Mesendoderm (in vitro differentiated cells): ENCODE measurements around the gene PRDM16.

ENCODE experiments used
- DNase-seq: peaks from one replicate; pipeline ENCODE4 v3.0.0; 2013
- H2AK5ac ChIP-seq: 2 replicates; pipeline ENCODE4 v1.6.1; 2013; ENCODE audit warnings: low read length, inconsistent platforms
- H2BK120ac ChIP-seq: 2 replicates; pipeline ENCODE4 v1.6.1; 2013; ENCODE audit warnings: low read depth, mild to moderate bottlenecking, low read length, moderate library complexity, mixed read lengths
- H2BK15ac ChIP-seq: replicated peaks from 2 replicates; pipeline ENCODE4 v1.6.1; 2013; ENCODE audit warnings: low read depth, mild to moderate bottlenecking, moderate library complexity
- H2BK5ac ChIP-seq: 2 replicates; pipeline ENCODE4 v1.6.1; 2013; ENCODE audit warnings: low read length, inconsistent platforms
- H3K18ac ChIP-seq: 2 replicates; pipeline ENCODE4 v1.6.1; 2013; ENCODE audit warnings: mild to moderate bottlenecking, low read length, mixed read lengths
- H3K23ac ChIP-seq: one replicate; pipeline ENCODE4 v1.6.1; 2013; ENCODE audit warnings: low read length
- H3K27ac ChIP-seq: 2 replicates; pipeline ENCODE4 v1.5.1; 2013; ENCODE audit warnings: low read depth, mild to moderate bottlenecking, inconsistent platforms, low read length, moderate library complexity
- H3K27me3 ChIP-seq: 2 replicates; pipeline ENCODE4 v1.6.1; 2013; ENCODE audit warnings: low read length, control low read depth, mild to moderate bottlenecking, inconsistent platforms; ENCODE audit not compliant: insufficient read depth, poor library complexity
- H3K36me3 ChIP-seq: 2 replicates; pipeline ENCODE4 v1.6.1; 2013; ENCODE audit warnings: low read length, inconsistent platforms; ENCODE audit not compliant: control insufficient read depth, insufficient read depth
- H3K4ac ChIP-seq: one replicate; pipeline ENCODE4 v1.6.1; 2013; ENCODE audit warnings: low read depth, mild to moderate bottlenecking, low read length, moderate library complexity
- H3K4me1 ChIP-seq: 2 replicates; pipeline ENCODE4 v1.6.1; 2013; ENCODE audit warnings: low read depth, low read length, inconsistent platforms; ENCODE audit not compliant: control insufficient read depth
- H3K4me2 ChIP-seq: 2 replicates; pipeline ENCODE4 v1.6.1; 2013; ENCODE audit warnings: low read length
- H3K4me3 ChIP-seq: 2 replicates; pipeline ENCODE4 v1.5.1; 2013; ENCODE audit warnings: mild to moderate bottlenecking, low read length
- H3K56ac ChIP-seq: one replicate; pipeline ENCODE4 v1.6.1; 2013; ENCODE audit warnings: low read length
- H3K79me1 ChIP-seq: 2 replicates; pipeline ENCODE4 v1.6.1; 2013; ENCODE audit warnings: low read length, inconsistent platforms
- H3K79me2 ChIP-seq: 2 replicates; pipeline ENCODE4 v1.6.1; 2013; ENCODE audit warnings: mild to moderate bottlenecking, low read length; ENCODE audit not compliant: control insufficient read depth, insufficient read depth
- H3K9ac ChIP-seq: 2 replicates; pipeline ENCODE4 v1.6.1; 2013; ENCODE audit warnings: low read length, inconsistent platforms
- H4K5ac ChIP-seq: one replicate; pipeline ENCODE4 v1.6.1; 2013; ENCODE audit warnings: low read length
- H4K8ac ChIP-seq: one replicate; pipeline ENCODE4 v1.6.1; 2013; ENCODE audit warnings: low read depth, mild to moderate bottlenecking, control low read depth, low read length, moderate library complexity
- WGBS: extraction: QIAGEN DNeasy Blood & Tissue Kit; methylation state at CpG from one replicate; pipeline ENCODE4 v1.1.7; 2013; ENCODE audit warnings: low lambda C conversion rate, missing lambda C conversion rate; ENCODE audit not compliant: insufficient coverage; ENCODE audit errors: extremely low coverage; 5-methylcytosine and 5-hydroxymethylcytosine counted together

PRDM16 gene

GRCh38 chr1:3055051-3055450 lies 14.0 kb upstream of the PRDM16 start:
- H3K18ac ChIP-seq: no peak overlapping the region
- H3K4me3 ChIP-seq: no peak overlapping the region
- no peak overlapping the region for H2BK120ac ChIP-seq
- no peaks in the 10 kb centered on the region for H3K36me3 ChIP-seq
- no peak for DNase-seq
- H3K4me2 ChIP-seq: no peak overlapping the region
- no peaks in the 10 kb centered on the region for H3K79me2 ChIP-seq
- H3K4ac ChIP-seq: no peak overlapping the region
- no peak overlapping the region for H2BK15ac ChIP-seq
- H3K4me1 ChIP-seq: no peaks in the 10 kb centered on the region
- H3K27ac ChIP-seq: no peak overlapping the region
- H3K79me1 ChIP-seq: no peaks in the 10 kb centered on the region
- WGBS: no CpG with 5 or more reads among the region's 9 CpGs
- no peak overlapping the region for H3K9ac ChIP-seq
- no peak overlapping the region for H4K8ac ChIP-seq
- H3K27me3 ChIP-seq: no peaks in the 10 kb centered on the region
- no peak overlapping the region for H3K23ac ChIP-seq
- H4K5ac ChIP-seq: no peak overlapping the region
- H3K56ac ChIP-seq: no peak overlapping the region
- no peak overlapping the region for H2AK5ac ChIP-seq
- no peak overlapping the region for H2BK5ac ChIP-seq

GRCh38 chr1:3056641-3057040 lies 12.4 kb upstream of the PRDM16 start:
- Histone ChIP-seq H3K79me1 (no peaks in the 10 kb centered on the region), H3K9ac (no peak overlapping the region), H3K79me2 (no peaks in the 10 kb centered on the region), H3K27ac (no peak overlapping the region), H2BK5ac (no peak overlapping the region), H3K23ac (no peak overlapping the region), H2BK15ac (no peak overlapping the region), H3K4me1 (no peaks in the 10 kb centered on the region), H3K27me3 (no peaks in the 10 kb centered on the region), H2BK120ac (no peak overlapping the region), H3K18ac (no peak overlapping the region), H3K4me2 (no peak overlapping the region), H2AK5ac (no peak overlapping the region), H3K4ac (no peak overlapping the region), H3K56ac (no peak overlapping the region), H3K4me3 (no peak overlapping the region), H4K5ac (no peak overlapping the region), H4K8ac (no peak overlapping the region), H3K36me3 (no peaks in the 10 kb centered on the region)
- WGBS: no CpG with 5 or more reads among the region's 5 CpGs
- DNase-seq: no peak

GRCh38 chr1:3058263-3059030 lies 10.6 kb upstream of the PRDM16 start:
- Histone ChIP-seq H3K4me1 (no peaks in the 10 kb centered on the region), H3K36me3 (no peaks in the 10 kb centered on the region), H2BK120ac (no peak overlapping the region), H3K79me1 (no peaks in the 10 kb centered on the region), H4K8ac (no peak overlapping the region), H3K18ac (no peak overlapping the region), H3K4me2 (no peak overlapping the region), H2BK5ac (no peak overlapping the region), H2AK5ac (no peak overlapping the region), H3K27me3 (peaks cover 13% of the 10 kb centered on the region), H3K4ac (no peak overlapping the region), H2BK15ac (no peak overlapping the region), H4K5ac (no peak overlapping the region), H3K79me2 (no peaks in the 10 kb centered on the region), H3K23ac (no peak overlapping the region), H3K4me3 (no peak overlapping the region), H3K27ac (no peak overlapping the region), H3K56ac (no peak overlapping the region), H3K9ac (no peak overlapping the region)
- DNase-seq: no peak
- WGBS: no CpG with 5 or more reads among the region's 10 CpGs

DNA sequence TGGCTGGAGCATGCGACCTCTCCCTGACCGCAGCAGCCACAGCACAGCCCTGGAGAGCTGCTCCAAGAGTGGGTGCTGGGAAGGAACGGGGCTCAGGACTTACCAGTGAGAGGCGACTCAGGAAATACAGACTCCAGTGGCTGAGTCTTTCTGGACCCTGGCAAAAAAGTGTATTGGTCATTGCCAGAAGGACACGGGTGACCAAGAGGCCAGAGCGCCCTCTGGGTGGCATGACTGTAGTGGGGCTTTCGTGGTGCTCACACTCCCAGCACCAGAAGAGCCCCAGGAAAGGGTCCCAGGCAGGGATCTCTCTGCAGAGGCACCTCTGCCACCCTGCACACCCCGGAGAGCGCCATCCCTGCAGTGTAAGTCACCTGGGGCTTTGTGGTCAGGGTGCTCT lies 8.9 kb upstream of the PRDM16 start:
- no peak for DNase-seq
- peaks cover 30% of the 10 kb centered on the region for H3K27me3 ChIP-seq
- no peak overlapping the region for H2BK15ac ChIP-seq
- H2BK120ac ChIP-seq: no peak overlapping the region
- no peaks in the 10 kb centered on the region for H3K4me1 ChIP-seq
- H3K79me2 ChIP-seq: no peaks in the 10 kb centered on the region
- no peak overlapping the region for H3K4me2 ChIP-seq
- H3K36me3 ChIP-seq: no peaks in the 10 kb centered on the region
- no peaks in the 10 kb centered on the region for H3K79me1 ChIP-seq
- H3K27ac ChIP-seq: no peak overlapping the region
- no peak overlapping the region for H3K56ac ChIP-seq
- no peak overlapping the region for H4K8ac ChIP-seq
- no peak overlapping the region for H2AK5ac ChIP-seq
- H3K23ac ChIP-seq: no peak overlapping the region
- no peak overlapping the region for H3K4me3 ChIP-seq
- WGBS: no CpG with 5 or more reads among the region's 9 CpGs
- H3K9ac ChIP-seq: no peak overlapping the region
- no peak overlapping the region for H2BK5ac ChIP-seq
- no peak overlapping the region for H3K18ac ChIP-seq
- no peak overlapping the region for H3K4ac ChIP-seq
- H4K5ac ChIP-seq: no peak overlapping the region

GRCh38 chr1:3060601-3061551 lies 8.1 kb upstream of the PRDM16 start:
- Histone ChIP-seq H3K18ac (no peak overlapping the region), H3K4me2 (no peak overlapping the region), H3K27ac (no peak overlapping the region), H3K36me3 (no peaks in the 10 kb centered on the region), H4K5ac (no peak overlapping the region), H3K4me1 (no peaks in the 10 kb centered on the region), H3K4me3 (no peak overlapping the region), H3K56ac (no peak overlapping the region), H3K9ac (no peak overlapping the region), H2BK15ac (no peak overlapping the region), H4K8ac (no peak overlapping the region), H3K23ac (no peak overlapping the region), H3K79me1 (no peaks in the 10 kb centered on the region), H3K4ac (no peak overlapping the region), H3K79me2 (no peaks in the 10 kb centered on the region), H3K27me3 (peaks cover 36% of the 10 kb centered on the region), H2BK120ac (no peak overlapping the region), H2AK5ac (no peak overlapping the region), H2BK5ac (no peak overlapping the region)
- no CpG with 5 or more reads among the region's 15 CpGs for WGBS
- DNase-seq: peak; percentile 46
